Measurements from ENCODE around the gene CDH10. TPM values are rescaled to one million over a fixed set of nuclear protein-coding genes. Genes with fewer than 3 reads are reported as not detected.

The CDH10 gene
- polyA plus RNA-seq, 3 donors: not detected

GRCh38 chr5:24474685-24475084 is 170.1 kb downstream of the CDH10 start:
- TF ChIP-seq CTCF (IDR thresholded peaks at IDR 0.05): no peak
- Mint-ChIP-seq H3K27me3 (ENCODE audit: low read depth in 3 of 3) (peaks cover 0 to 2% (median 0%) of the 10 kb centered on the region in 3 donors), H3K27ac (no peak overlapping the region), H3K4me3 (no peak overlapping the region), H3K36me3 (no peaks in the 10 kb centered on the region), H3K9me3 (peaks cover 0 to 9% (median 5%) of the 10 kb centered on the region in 7 donors), H3K4me1 (no peaks in the 10 kb centered on the region)
- Histone ChIP-seq H3K4me1 (ENCODE audit: control insufficient read depth in 1 of 2, insufficient read depth in 2 of 2, low read length in 2 of 2) (no peaks in the 10 kb centered on the region), H3K9ac (ENCODE audit: insufficient read depth, low read length, poor library complexity, severe bottlenecking) (no peak overlapping the region), H3K79me2 (ENCODE audit: insufficient read depth, low read length) (no peaks in the 10 kb centered on the region), H4K20me1 (ENCODE audit: insufficient read depth, low read length) (no peaks in the 10 kb centered on the region), H3K4me3 (replicated peaks in 1 of 3; ENCODE audit: low read depth in 2 of 3, low read length in 3 of 3) (no peak overlapping the region), H3K4me2 (replicated peaks; ENCODE audit: extremely low read depth, low read length, poor library complexity, severe bottlenecking) (no peak overlapping the region), H3K27ac (ENCODE audit: low read depth in 1 of 2, low read length in 2 of 2) (no peak overlapping the region), H2AFZ (ENCODE audit: insufficient read depth, low read depth, low read length, poor library complexity, severe bottlenecking) (no peak overlapping the region), H3K9me3 (replicated peaks in 1 of 2; ENCODE audit: control insufficient read depth in 1 of 2, insufficient read depth in 1 of 2, low read length in 2 of 2) (peaks cover 7% of the 10 kb centered on the region in 2 donors), H3K36me3 (replicated peaks in 1 of 2; ENCODE audit: control insufficient read depth in 1 of 2, insufficient read depth in 2 of 2, low read length in 2 of 2) (no peaks in the 10 kb centered on the region), H3K27me3 (ENCODE audit: control insufficient read depth in 2 of 2, insufficient read depth in 2 of 2, low read length in 2 of 2) (no peaks in the 10 kb centered on the region)
- WGBS (ENCODE audit: insufficient coverage): 60% methylated on average over 1 of the region's 3 CpGs
- DNase-seq: no peak
- intact Hi-C loops (cut with micrococcal nuclease): no loop called here

GRCh38 chr5:24472518-24472917 is 172.3 kb downstream of the CDH10 start:
- Histone ChIP-seq H3K27ac (ENCODE audit: low read depth in 1 of 2, low read length in 2 of 2) (no peak overlapping the region), H3K4me2 (replicated peaks; ENCODE audit: extremely low read depth, low read length, poor library complexity, severe bottlenecking) (no peak overlapping the region), H4K20me1 (ENCODE audit: insufficient read depth, low read length) (no peaks in the 10 kb centered on the region), H3K9ac (ENCODE audit: insufficient read depth, low read length, poor library complexity, severe bottlenecking) (no peak overlapping the region), H2AFZ (ENCODE audit: insufficient read depth, low read depth, low read length, poor library complexity, severe bottlenecking) (no peak overlapping the region), H3K36me3 (replicated peaks in 1 of 2; ENCODE audit: control insufficient read depth in 1 of 2, insufficient read depth in 2 of 2, low read length in 2 of 2) (no peaks in the 10 kb centered on the region), H3K79me2 (ENCODE audit: insufficient read depth, low read length) (no peaks in the 10 kb centered on the region), H3K27me3 (ENCODE audit: control insufficient read depth in 2 of 2, insufficient read depth in 2 of 2, low read length in 2 of 2) (no peaks in the 10 kb centered on the region), H3K9me3 (replicated peaks in 1 of 2; ENCODE audit: control insufficient read depth in 1 of 2, insufficient read depth in 1 of 2, low read length in 2 of 2) (peaks cover 4% of the 10 kb centered on the region in 2 donors), H3K4me1 (ENCODE audit: control insufficient read depth in 1 of 2, insufficient read depth in 2 of 2, low read length in 2 of 2) (no peaks in the 10 kb centered on the region), H3K4me3 (replicated peaks in 1 of 3; ENCODE audit: low read depth in 2 of 3, low read length in 3 of 3) (no peak overlapping the region)
- Mint-ChIP-seq H3K27me3 (ENCODE audit: low read depth in 3 of 3) (no peaks in the 10 kb centered on the region), H3K4me3 (no peak overlapping the region), H3K9me3 (peaks cover 0 to 6% (median 4%) of the 10 kb centered on the region in 7 donors), H3K27ac (no peak overlapping the region), H3K4me1 (no peaks in the 10 kb centered on the region), H3K36me3 (no peaks in the 10 kb centered on the region)
- DNase-seq: no peak
- TF ChIP-seq CTCF (IDR thresholded peaks at IDR 0.05): no peak
- intact Hi-C loops (cut with micrococcal nuclease): no loop called here
